Endothelial cell of umbilical vein (primary cell): Measurements from ENCODE around the gene ACSF3.

ENCODE experiments used
- MYC ChIP-seq: IDR thresholded peaks from one replicate; pipeline ENCODE4 v1.6.1; 2011; ENCODE audit warnings: mild to moderate bottlenecking, low read depth, low read length
- TF ChIP-seq, protein P1 (sequence below), 2 donors: IDR thresholded peaks; 1 replicate in 1 of 2; 2 replicates in 1 of 2; pipeline ENCODE4 v1.5.1; 2011; ENCODE audit warnings: low read length in 2 of 2, mild to moderate bottlenecking in 2 of 2, moderate library complexity in 2 of 2, control low read depth in 1 of 2, inconsistent platforms in 1 of 2, low read depth in 1 of 2; ENCODE audit not compliant: insufficient read depth in 1 of 2; ENCODE audit errors: extremely low read depth in 1 of 2

GRCh38 chr16:89085755-89086154 lies 7.9 kb upstream of the ACSF3 start:
- TF ChIP-seq, protein P1, sequence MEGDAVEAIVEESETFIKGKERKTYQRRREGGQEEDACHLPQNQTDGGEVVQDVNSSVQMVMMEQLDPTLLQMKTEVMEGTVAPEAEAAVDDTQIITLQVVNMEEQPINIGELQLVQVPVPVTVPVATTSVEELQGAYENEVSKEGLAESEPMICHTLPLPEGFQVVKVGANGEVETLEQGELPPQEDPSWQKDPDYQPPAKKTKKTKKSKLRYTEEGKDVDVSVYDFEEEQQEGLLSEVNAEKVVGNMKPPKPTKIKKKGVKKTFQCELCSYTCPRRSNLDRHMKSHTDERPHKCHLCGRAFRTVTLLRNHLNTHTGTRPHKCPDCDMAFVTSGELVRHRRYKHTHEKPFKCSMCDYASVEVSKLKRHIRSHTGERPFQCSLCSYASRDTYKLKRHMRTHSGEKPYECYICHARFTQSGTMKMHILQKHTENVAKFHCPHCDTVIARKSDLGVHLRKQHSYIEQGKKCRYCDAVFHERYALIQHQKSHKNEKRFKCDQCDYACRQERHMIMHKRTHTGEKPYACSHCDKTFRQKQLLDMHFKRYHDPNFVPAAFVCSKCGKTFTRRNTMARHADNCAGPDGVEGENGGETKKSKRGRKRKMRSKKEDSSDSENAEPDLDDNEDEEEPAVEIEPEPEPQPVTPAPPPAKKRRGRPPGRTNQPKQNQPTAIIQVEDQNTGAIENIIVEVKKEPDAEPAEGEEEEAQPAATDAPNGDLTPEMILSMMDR (IDR thresholded peaks at IDR 0.05; ENCODE audit: extremely low read depth in 1 of 2, insufficient read depth in 1 of 2, low read depth in 1 of 2, low read length in 2 of 2), result no peak
- no peak for TF ChIP-seq MYC
